Stomach (tissue), 9 donors: Measurements from ENCODE around the gene CASQ1. TPM values are rescaled to one million over a fixed set of nuclear protein-coding genes. Genes with fewer than 3 reads are reported as not detected.
A peak's percentile ranks its signal among the peaks of the same experiment; 100 is the strongest.

Experiments
- DNase-seq, 2 donors: peaks; one replicate each; pipeline versions ENCODE4 v3.0.0 to v3.0.0-alpha.2; 2013 to 2019
- H3K27ac ChIP-seq, 5 donors: fragments of 200-600 bp in 4 of 5; sonication (generic) in 4 of 5; one replicate each; pipeline ENCODE4 v1.5.1; 2013 to 2019; ENCODE audit warnings: mild to moderate bottlenecking in 1 of 5, moderate library complexity in 1 of 5
- H3K27me3 ChIP-seq, 3 donors: fragments of 200-600 bp; sonication (generic); one replicate each; pipeline ENCODE4 v1.5.1; 2017 to 2019; ENCODE audit warnings: mixed run types in 1 of 3
- H3K36me3 ChIP-seq, 4 donors: fragments of 200-600 bp; sonication (generic); 1 replicate in 3 of 4; 2 replicates in 1 of 4; pipeline ENCODE4 v1.5.1; 2016 to 2019
- H3K4me1 ChIP-seq, 4 donors: fragments of 200-600 bp; sonication (generic); one replicate each; pipeline ENCODE4 v1.5.1; 2016 to 2019
- H3K4me3 ChIP-seq, 4 donors: fragments of 200-600 bp; sonication (generic) in 3 of 4; one replicate each; pipeline ENCODE4 v1.5.1; 2016 to 2019; ENCODE audit warnings: mild to moderate bottlenecking in 1 of 4
- H3K9me3 ChIP-seq, 4 donors: fragments of 200-600 bp; sonication (generic); one replicate each; pipeline ENCODE4 v1.5.1; 2016 to 2019
- EP300 ChIP-seq: sonication (generic); formaldehyde crosslinking; IDR thresholded peaks from one replicate; pipeline ENCODE4 v1.6.1; 2017; ENCODE audit warnings: antibody characterized with exemption
- POLR2A ChIP-seq, 4 donors: fragments of 450-650 bp; IDR thresholded peaks; one replicate each; pipeline ENCODE4 v1.6.1; 2016; ENCODE audit warnings: antibody characterized with exemption in 4 of 4, control low read depth in 2 of 4, mild to moderate bottlenecking in 1 of 4, moderate library complexity in 1 of 4
- POLR2AphosphoS5 ChIP-seq, 3 donors: sonication (generic); formaldehyde crosslinking; IDR thresholded peaks; one replicate each; pipeline ENCODE4 v1.6.1; 2016; ENCODE audit warnings: antibody characterized with exemption in 3 of 3
- WGBS, 5 donors: extraction: QIAGEN DNeasy Blood & Tissue Kit in 3 of 5; methylation state at CpG; one replicate each; pipeline versions ENCODE4 v1.1.5 to v1.1.7; 2013 to 2018; 5-methylcytosine and 5-hydroxymethylcytosine counted together
- intact Hi-C: fragments of 100-400 bp; cut with DNase I; formaldehyde crosslinking; loops from one replicate; pipeline ENCODE4 v1.15.1; 2023; ENCODE audit warnings: low total_unique reads
- polyA plus RNA-seq, 3 donors: library from polyadenylated mRNA; stranded (reverse); fragments of 200-250 nt; gene quantifications; one replicate each; pipeline ENCODE4 v1.2.3, GENCODE V29; 2013
- total RNA-seq, 5 donors: library from RNA; depleted of rRNA; stranded (reverse); fragments of >200 nt; gene quantifications; one replicate each; pipeline versions ENCODE4 v1.1.0 to v1.2.3, GENCODE V29; 2014 to 2016
- TF ChIP-seq, protein P1 (sequence below), 7 experiments: fragments of 450-650 bp in 4 of 7; fragments of 200-600 bp in 3 of 7; sonication (generic) in 3 of 7; IDR thresholded peaks; one replicate each; pipeline ENCODE4 v1.5.1; 2016 to 2019; ENCODE audit warnings: antibody characterized with exemption in 7 of 7, control low read depth in 2 of 7, mild to moderate bottlenecking in 1 of 7
- donor health status: healthy with polysubstance abuse.
- donor health status: Bipolar disorder and iron deficiency.
- donor health status: healthy.

CASQ1 gene
- total and polyA plus RNA-seq, 8 donors: 0.48 to 0.61 (median 0.55) TPM; not detected in 5

DNA sequence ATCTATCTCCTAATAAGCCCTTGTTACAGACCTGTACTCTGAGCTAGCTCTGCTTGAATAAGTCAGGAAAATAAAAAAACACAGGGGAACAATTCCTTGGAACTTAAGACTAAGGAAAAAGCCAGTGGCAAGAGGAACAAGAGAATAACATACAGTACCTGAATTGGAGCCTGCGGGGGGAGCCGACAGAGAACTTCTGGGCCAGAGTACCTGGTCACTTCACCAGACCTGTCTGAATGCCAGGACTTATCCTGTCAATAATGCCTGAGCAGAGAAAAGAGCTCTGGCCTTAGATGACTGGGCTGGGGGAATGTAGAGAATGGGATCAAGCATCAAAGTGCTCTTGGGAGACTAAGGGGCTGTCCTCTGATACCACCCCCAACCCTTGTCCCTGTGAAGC, 29.9 kb downstream of the CASQ1 start:
- no peak for DNase-seq
- Histone ChIP-seq H3K4me1 (peaks cover 23 to 49% (median 40%) of the 10 kb centered on the region in 4 donors), H3K27me3 (no peaks in the 10 kb centered on the region), H3K36me3 (peaks cover 65 to 100% (median 93%) of the 10 kb centered on the region in 4 donors), H3K4me3 (no peak overlapping the region), H3K27ac (peak overlapping the region in 2 of 5 donors; percentile 48 to 76), H3K9me3 (no peaks in the 10 kb centered on the region)
- no peak for TF ChIP-seq POLR2A (IDR thresholded peaks at IDR 0.05)
- TF ChIP-seq, protein P1, sequence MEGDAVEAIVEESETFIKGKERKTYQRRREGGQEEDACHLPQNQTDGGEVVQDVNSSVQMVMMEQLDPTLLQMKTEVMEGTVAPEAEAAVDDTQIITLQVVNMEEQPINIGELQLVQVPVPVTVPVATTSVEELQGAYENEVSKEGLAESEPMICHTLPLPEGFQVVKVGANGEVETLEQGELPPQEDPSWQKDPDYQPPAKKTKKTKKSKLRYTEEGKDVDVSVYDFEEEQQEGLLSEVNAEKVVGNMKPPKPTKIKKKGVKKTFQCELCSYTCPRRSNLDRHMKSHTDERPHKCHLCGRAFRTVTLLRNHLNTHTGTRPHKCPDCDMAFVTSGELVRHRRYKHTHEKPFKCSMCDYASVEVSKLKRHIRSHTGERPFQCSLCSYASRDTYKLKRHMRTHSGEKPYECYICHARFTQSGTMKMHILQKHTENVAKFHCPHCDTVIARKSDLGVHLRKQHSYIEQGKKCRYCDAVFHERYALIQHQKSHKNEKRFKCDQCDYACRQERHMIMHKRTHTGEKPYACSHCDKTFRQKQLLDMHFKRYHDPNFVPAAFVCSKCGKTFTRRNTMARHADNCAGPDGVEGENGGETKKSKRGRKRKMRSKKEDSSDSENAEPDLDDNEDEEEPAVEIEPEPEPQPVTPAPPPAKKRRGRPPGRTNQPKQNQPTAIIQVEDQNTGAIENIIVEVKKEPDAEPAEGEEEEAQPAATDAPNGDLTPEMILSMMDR (IDR thresholded peaks at IDR 0.05): no peak
- intact Hi-C loops: no loop called here
- 27 to 81% (median 67%) methylated on average over 2 of the region's 2 CpGs for WGBS, 5 donors

DNA sequence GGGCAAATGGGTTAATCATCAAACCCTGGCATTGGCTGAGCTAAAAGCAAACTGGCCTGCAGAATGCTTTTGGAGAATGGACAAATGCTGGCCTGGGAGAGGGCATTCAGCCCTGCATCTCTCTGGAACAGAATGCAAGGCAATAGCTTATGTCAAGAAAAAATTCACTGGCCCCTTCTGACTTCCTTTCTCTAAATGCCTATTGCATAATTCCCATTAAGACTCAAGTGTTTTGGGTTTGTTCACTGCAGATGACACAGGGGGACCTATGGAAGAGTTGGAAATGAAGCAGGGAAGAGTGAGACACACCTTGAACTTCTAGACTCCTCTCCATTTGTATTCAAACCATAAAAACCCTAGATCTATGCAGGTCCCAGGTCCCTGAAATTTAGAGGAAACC, 30.7 kb downstream of the CASQ1 start:
- peaks cover 23 to 49% (median 40%) of the 10 kb centered on the region in 4 donors for H3K4me1 ChIP-seq
- no peak for DNase-seq
- H3K27me3 ChIP-seq: no peaks in the 10 kb centered on the region
- H3K27ac ChIP-seq: no peak overlapping the region
- TF ChIP-seq POLR2A (IDR thresholded peaks at IDR 0.05): no peak
- TF ChIP-seq EP300: no peak
- no peak for TF ChIP-seq POLR2AphosphoS5 (IDR thresholded peaks at IDR 0.05)
- TF ChIP-seq, protein P1 (IDR thresholded peaks at IDR 0.05): no peak
- peaks cover 65 to 100% (median 93%) of the 10 kb centered on the region in 4 donors for H3K36me3 ChIP-seq
- no peak overlapping the region for H3K4me3 ChIP-seq
- no peaks in the 10 kb centered on the region for H3K9me3 ChIP-seq
- intact Hi-C loops: no loop called here

DNA sequence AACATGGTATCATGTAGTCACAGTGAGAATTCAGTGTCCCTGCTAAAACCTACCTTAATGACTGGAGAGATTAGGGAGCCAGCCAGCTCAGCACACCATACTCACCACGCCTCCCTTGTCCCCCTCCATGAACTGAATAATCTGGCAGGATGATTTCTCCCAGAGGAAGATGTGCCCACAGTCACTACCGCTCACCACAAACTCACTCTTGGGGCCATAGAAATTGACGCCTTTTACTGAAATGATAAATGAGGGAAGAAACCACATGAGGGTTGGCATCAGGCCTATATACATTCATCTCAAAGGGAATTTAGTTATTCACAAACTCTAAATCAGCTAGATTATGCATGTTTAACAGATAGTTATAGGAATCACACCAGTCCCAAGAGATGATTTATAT, 32.2 kb downstream of the CASQ1 start:
- H3K27me3 ChIP-seq: no peaks in the 10 kb centered on the region
- H3K27ac ChIP-seq: no peak overlapping the region
- TF ChIP-seq POLR2AphosphoS5 (IDR thresholded peaks at IDR 0.05) (no peak), EP300 (no peak), POLR2A (IDR thresholded peaks at IDR 0.05) (no peak)
- TF ChIP-seq, protein P1 (IDR thresholded peaks at IDR 0.05): no peak
- H3K9me3 ChIP-seq: no peaks in the 10 kb centered on the region
- no peak overlapping the region for H3K4me3 ChIP-seq
- no peak for DNase-seq
- peaks cover 16 to 36% (median 33%) of the 10 kb centered on the region in 4 donors for H3K4me1 ChIP-seq
- intact Hi-C loops: no loop called here
- 81 to 93% (median 82%) methylated on average over 3 of the region's 3 CpGs for WGBS, 5 donors
- peaks cover 71 to 100% (median 95%) of the 10 kb centered on the region in 4 donors for H3K36me3 ChIP-seq

DNA sequence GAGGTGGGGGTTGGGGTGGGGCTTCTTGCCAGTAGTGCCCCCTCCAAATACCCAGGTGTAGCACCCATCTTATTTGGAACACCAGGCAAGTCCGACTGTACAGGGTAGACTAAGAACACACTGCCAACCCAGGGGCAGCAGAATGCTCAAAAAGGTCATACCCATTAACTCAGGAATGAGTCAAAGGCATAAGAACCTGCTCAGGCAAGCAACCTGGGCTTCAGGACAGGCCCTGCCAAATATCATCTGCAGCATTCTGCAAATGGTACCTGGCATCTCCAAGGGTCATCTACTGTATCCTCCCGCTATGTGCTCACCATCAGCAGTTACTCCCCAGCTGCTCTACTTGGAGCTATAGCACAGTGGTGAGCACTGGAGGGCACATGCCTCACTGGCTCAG, 34.2 kb downstream of the CASQ1 start:
- H3K27ac ChIP-seq: no peak overlapping the region
- no peak for TF ChIP-seq POLR2AphosphoS5 (IDR thresholded peaks at IDR 0.05)
- no peak for TF ChIP-seq EP300
- TF ChIP-seq, protein P1 (IDR thresholded peaks at IDR 0.05): no peak
- no peak for TF ChIP-seq POLR2A (IDR thresholded peaks at IDR 0.05)
- no peaks in the 10 kb centered on the region for H3K9me3 ChIP-seq
- H3K27me3 ChIP-seq: no peaks in the 10 kb centered on the region
- DNase-seq: no peak
- 91 to 98% (median 95%) methylated on average over 2 of the region's 2 CpGs for WGBS, 5 donors
- intact Hi-C loops: no loop called here
- peaks cover 0 to 16% (median 13%) of the 10 kb centered on the region in 4 donors for H3K4me1 ChIP-seq
- no peak overlapping the region for H3K4me3 ChIP-seq
- H3K36me3 ChIP-seq: peaks cover 75 to 100% (median 99%) of the 10 kb centered on the region in 4 donors
